SK-N-MC (cell line): ENCODE measurements around the gene SCN4A.

ENCODE experiments used
- EZH2 ChIP-seq: fragments of 200-600 bp; sonication (generic); IDR thresholded peaks from one replicate; pipeline ENCODE4 v1.6.1; 2017; ENCODE audit warnings: antibody characterized with exemption
- FOXP2 ChIP-seq: optimal IDR thresholded peaks from 2 replicates; pipeline ENCODE3; 2011; ENCODE audit warnings: mild to moderate bottlenecking, moderate library complexity; ENCODE audit not compliant: insufficient read depth; ENCODE audit errors: extremely low read length, control extremely low read depth
- POLR2AphosphoS5 ChIP-seq: IDR thresholded peaks from 2 replicates; pipeline ENCODE4 v1.6.1; 2012; ENCODE audit warnings: mild to moderate bottlenecking, low read depth, low read length, borderline replicate concordance

DNA sequence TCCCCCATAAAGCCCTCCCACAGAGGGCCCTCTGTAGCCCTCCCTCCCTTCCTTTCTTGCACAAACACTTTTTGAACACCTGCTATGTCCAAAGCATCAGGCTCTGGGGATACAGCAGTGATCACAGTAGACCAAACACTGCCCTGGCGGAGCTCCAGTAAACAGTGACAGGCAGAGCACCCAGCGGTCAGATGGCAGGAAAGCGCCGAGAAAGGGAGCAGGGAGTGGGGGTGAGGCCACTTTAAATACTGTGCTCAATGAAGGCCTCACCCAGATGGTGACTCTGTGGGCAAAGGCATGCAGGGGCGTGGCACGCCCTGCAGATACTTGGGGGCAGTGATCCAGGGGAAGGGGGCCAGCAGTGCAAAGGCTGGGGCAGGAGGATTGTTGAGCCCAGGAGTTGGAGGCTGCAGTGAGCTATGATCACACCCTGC lies 33.0 kb upstream of the SCN4A start:
- no peak for TF ChIP-seq POLR2AphosphoS5
- TF ChIP-seq EZH2 = no peak
- no peak for TF ChIP-seq FOXP2
